Fibroblast of the aortic adventitia (primary cell): ENCODE measurements around the gene KCNQ1. TPM values are rescaled to one million over a fixed set of nuclear protein-coding genes. Genes with fewer than 3 reads are reported as not detected.
A peak's percentile ranks its signal among the peaks of the same experiment; 100 is the strongest.

ENCODE experiments used
- DNase-seq: peaks from one replicate; pipeline ENCODE4 v3.0.0-alpha.2; 2010; ENCODE audit warnings: low read depth
- H3K4me3 ChIP-seq: 2 replicates; pipeline ENCODE4 v1.5.1; 2011; ENCODE audit warnings: low read depth, mild to moderate bottlenecking, control low read depth, low read length, moderate library complexity
- CTCF ChIP-seq: IDR thresholded peaks from 2 replicates; pipeline ENCODE4 v1.5.1; 2011; ENCODE audit warnings: mild to moderate bottlenecking, low read length, control low read depth, inconsistent platforms; ENCODE audit not compliant: insufficient read depth
- total RNA-seq: library from RNA; depleted of rRNA; stranded (reverse); fragments of >200 nt; gene quantifications from 2 replicates; pipeline ENCODE4 v1.2.3, GENCODE V29; 2012; ENCODE audit warnings: low replicate concordance

Gene KCNQ1
- total RNA-seq, 1 donor: not detected

DNA sequence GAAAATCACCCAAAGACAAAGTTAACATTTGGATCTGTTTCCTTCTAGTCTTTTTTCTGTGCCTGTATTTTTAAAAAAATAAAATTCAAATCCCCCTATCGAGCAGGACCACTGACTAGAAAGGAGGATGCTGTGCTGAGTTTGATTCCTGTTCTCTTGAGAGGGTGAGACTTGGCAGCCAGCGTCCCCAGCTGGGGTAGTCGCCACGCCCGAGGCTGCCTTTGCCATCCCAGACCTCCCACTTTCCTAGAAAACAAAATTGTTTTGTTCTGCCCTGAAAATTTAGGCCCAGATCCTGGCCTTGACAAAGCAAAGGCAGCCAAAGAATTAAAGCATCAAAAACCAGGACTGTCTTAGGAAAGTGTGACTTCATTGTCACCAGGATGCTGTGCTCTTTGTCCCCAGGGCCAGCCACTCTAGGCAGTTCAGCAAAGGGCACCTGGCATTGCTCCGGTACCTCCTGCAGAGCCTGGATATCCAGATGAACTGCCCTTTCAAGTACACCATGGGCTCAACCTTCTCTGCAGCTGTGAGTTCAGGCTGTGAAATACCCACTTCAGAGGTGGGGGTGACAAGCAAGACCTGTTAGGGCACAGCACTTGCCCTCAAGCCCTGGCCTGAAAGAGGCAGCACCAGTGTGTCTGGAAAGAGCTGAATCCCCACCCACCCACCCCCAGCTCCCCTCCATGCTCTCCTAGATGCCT lies 210.4 kb downstream of the KCNQ1 start:
- no peak overlapping the region for H3K4me3 ChIP-seq
- DNase-seq: no peak
- TF ChIP-seq CTCF: no peak

DNA sequence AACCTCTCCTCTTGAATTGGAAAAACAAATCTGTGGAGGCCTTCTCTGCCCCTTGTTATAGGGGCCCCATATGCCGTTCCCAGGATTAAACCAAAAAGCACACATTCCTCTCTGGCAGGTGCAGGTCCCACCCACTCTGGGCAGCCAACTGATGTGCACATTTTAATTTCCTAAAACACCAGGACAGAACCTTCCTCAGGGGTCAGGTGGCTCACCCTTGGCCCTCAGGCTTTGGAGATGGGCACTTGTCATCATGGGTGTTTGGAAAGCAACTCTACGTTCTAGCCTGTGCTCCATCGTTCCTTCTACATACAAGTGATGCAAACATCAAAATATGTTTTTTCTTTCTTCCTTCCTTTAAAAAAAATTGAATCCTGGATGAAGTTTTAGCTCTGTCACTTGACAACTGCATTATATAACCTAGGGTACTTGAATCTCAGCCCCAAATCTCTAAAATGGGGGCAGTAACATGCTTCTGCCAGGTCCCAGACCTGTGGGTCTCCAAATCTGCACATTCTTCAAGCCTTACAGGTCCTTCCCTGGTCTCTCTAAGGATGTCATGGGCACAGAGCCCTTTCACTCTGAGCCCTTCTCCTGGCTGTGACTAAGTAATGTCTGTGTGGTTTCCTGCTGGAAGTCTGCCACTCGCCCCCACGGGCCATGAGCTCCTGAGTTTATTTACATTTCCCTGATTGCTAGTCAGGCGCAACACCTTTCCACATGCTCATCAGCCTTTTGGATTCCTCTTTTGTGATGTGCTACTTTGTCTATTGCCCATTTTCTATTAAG lies 211.2 kb downstream of the KCNQ1 start:
- TF ChIP-seq CTCF: no peak
- H3K4me3 ChIP-seq: no peak overlapping the region
- peak; percentile 13 for DNase-seq

GRCh38 chr11:2656859-2657258 lies 212.1 kb downstream of the KCNQ1 start:
- TF ChIP-seq CTCF: no peak
- H3K4me3 ChIP-seq: no peak overlapping the region
- DNase-seq: no peak

- DNase-seq: no peak
- no peak for TF ChIP-seq CTCF
- H3K4me3 ChIP-seq: no peak overlapping the region
Observed at GRCh38 chr11:2657697-2658284, 213.0 kb downstream of the KCNQ1 start.

DNA sequence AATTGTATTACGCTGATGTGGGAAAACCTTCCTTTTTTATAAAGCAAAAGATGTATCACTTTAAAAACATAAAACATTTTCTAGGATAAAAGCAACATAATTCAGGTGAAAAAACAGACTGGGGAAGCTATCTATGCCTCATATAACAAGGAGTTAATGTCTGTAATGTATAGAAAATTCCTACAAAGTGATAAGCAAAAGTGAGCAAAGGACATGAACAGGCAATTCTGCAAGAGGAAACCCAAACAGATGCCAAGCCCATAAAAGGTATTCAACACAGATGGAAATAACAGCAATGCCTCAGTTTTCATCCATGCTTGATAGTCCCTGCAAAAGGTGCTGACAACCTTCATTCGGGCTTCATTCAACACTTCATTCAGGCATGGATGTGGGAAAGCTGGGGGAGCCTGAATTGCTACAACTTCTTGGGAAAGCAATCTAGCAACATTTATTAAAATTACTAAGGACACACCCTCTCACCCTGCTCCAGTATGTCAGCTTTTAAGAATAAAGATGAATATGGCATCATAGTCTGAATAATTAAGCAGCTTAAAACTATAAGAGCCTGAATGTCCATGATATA lies 215.6 kb downstream of the KCNQ1 start:
- DNase-seq: no peak
- TF ChIP-seq CTCF: no peak
- no peak overlapping the region for H3K4me3 ChIP-seq

GRCh38 chr11:2661173-2662023 lies 216.6 kb downstream of the KCNQ1 start:
- no peak overlapping the region for H3K4me3 ChIP-seq
- no peak for DNase-seq

More at GRCh38 chr11:2661173-2662023, 216.6 kb downstream of the KCNQ1 start:
- TF ChIP-seq CTCF: no peak
